Keratinocyte (primary cell): Measurements from ENCODE around the gene KMT2E. TPM values are rescaled to one million over a fixed set of nuclear protein-coding genes. Genes with fewer than 3 reads are reported as not detected.

ENCODE experiments used
- DNase-seq: peaks from one replicate; pipeline ENCODE4 v3.0.0-alpha.2; 2011; ENCODE audit warnings: low read depth, missing footprints, low spot score
- FAIRE-seq: peaks from 2 replicates; lab custom pipeline; 2011; peaks lifted over from hg19 to GRCh38; lab: Jason Lieb, UNC
- H2AFZ ChIP-seq: 2 replicates; pipeline ENCODE4 v1.6.0; 2012; ENCODE audit warnings: low read length, control low read depth, inconsistent platforms; ENCODE audit not compliant: control insufficient read depth
- H3K27ac ChIP-seq: 2 replicates; pipeline ENCODE4 v1.5.1; 2011; ENCODE audit warnings: low read length; ENCODE audit not compliant: control insufficient read depth, insufficient read depth
- H3K27me3 ChIP-seq: 3 replicates; pipeline ENCODE4 v1.6.0; 2011; ENCODE audit warnings: low read length; ENCODE audit not compliant: control insufficient read depth, insufficient read depth; ENCODE audit errors: extremely low read depth
- H3K36me3 ChIP-seq, 2 experiments: 2 replicates in 1 of 2; 3 replicates in 1 of 2; pipeline ENCODE4 v1.5.1; 2011; ENCODE audit warnings: low read length in 2 of 2, mild to moderate bottlenecking in 1 of 2; ENCODE audit not compliant: control insufficient read depth in 2 of 2, insufficient read depth in 2 of 2; ENCODE audit errors: extremely low read depth in 1 of 2
- H3K4me1 ChIP-seq: 3 replicates; pipeline ENCODE4 v1.5.1; 2011; ENCODE audit warnings: low read length; ENCODE audit not compliant: control insufficient read depth, insufficient read depth; ENCODE audit errors: extremely low read depth
- H3K4me2 ChIP-seq: 3 replicates; pipeline ENCODE4 v1.6.0; 2011; ENCODE audit warnings: low read depth, low read length; ENCODE audit not compliant: control insufficient read depth, insufficient read depth; ENCODE audit errors: extremely low read depth
- H3K4me3 ChIP-seq, 3 experiments: fragments of 200-600 bp in 1 of 3; sonication (generic) in 1 of 3; 2 replicates in 2 of 3; 3 replicates in 1 of 3; pipeline ENCODE4 v1.5.1; 2011 to 2016; ENCODE audit warnings: low read length in 3 of 3, mild to moderate bottlenecking in 3 of 3, control low read depth in 2 of 3, inconsistent platforms in 1 of 3, low read depth in 1 of 3, mixed read lengths in 1 of 3, mixed run types in 1 of 3, moderate library complexity in 1 of 3; ENCODE audit not compliant: control insufficient read depth in 2 of 3, insufficient read depth in 2 of 3; ENCODE audit errors: extremely low read depth in 1 of 3
- H3K79me2 ChIP-seq: 2 replicates; pipeline ENCODE4 v1.6.0; 2012; ENCODE audit warnings: low read length; ENCODE audit not compliant: control insufficient read depth, insufficient read depth
- H3K9ac ChIP-seq: 3 replicates; pipeline ENCODE4 v1.6.0; 2011; ENCODE audit warnings: low read length; ENCODE audit not compliant: control insufficient read depth, insufficient read depth; ENCODE audit errors: extremely low read depth
- H3K9me1 ChIP-seq: 3 replicates; pipeline ENCODE4 v1.6.0; 2011; ENCODE audit warnings: low read length; ENCODE audit not compliant: control insufficient read depth, insufficient read depth; ENCODE audit errors: extremely low read depth
- H3K9me3 ChIP-seq: 2 replicates; pipeline ENCODE4 v1.5.1; 2012; ENCODE audit warnings: low read depth, low read length; ENCODE audit not compliant: control insufficient read depth
- H4K20me1 ChIP-seq: 3 replicates; pipeline ENCODE4 v1.6.0; 2011; ENCODE audit warnings: low read length; ENCODE audit not compliant: control insufficient read depth, insufficient read depth; ENCODE audit errors: extremely low read depth
- CTCF ChIP-seq, 3 experiments: IDR thresholded peaks in 1 of 3; conservative IDR thresholded peaks in 1 of 3; optimal IDR thresholded peaks in 1 of 3; 2 replicates in 2 of 3; 3 replicates in 1 of 3; pipeline versions ENCODE3 to v1.5.1; 2011; ENCODE audit warnings: low read length in 3 of 3, mild to moderate bottlenecking in 3 of 3, moderate library complexity in 2 of 3, control low read depth in 1 of 3, inconsistent platforms in 1 of 3; ENCODE audit not compliant: insufficient read depth in 2 of 3; ENCODE audit errors: extremely low read depth in 1 of 3
- EZH2 ChIP-seq: IDR thresholded peaks from one replicate; pipeline ENCODE4 v1.6.1; 2012; ENCODE audit warnings: inconsistent platforms, mild to moderate bottlenecking, low read length, moderate library complexity
- dilution Hi-C: fragments of 300-500 bp; cut with MboI; formaldehyde crosslinking; loops from one replicate; pipeline ENCODE4 v1.7.0; 2020; ENCODE audit warnings: low sequenced_read_pairs; ENCODE audit not compliant: extremely low pct_ligation_motif_present
- polyA plus RNA-seq, 5 experiments: library from polyadenylated mRNA; depleted of rRNA in 3 of 5; stranded (reverse) in 3 of 5; stranded (forward) in 1 of 5; unstranded in 1 of 5; fragments of >200 nt; gene quantifications; 1 replicate in 1 of 5; 2 replicates in 3 of 5; 3 replicates in 1 of 5; pipeline versions ENCODE4 v1.2.1 to v1.2.3, GENCODE V29; 2011 to 2012; ENCODE audit warnings: missing spikeins in 2 of 5, low read depth in 1 of 5, low replicate concordance in 1 of 5

Gene KMT2E
- polyA plus RNA-seq, 1 donor (not counting 4 experiments of a cell fraction or from before 2014, with no cell fraction given): 12.9 TPM

- Histone ChIP-seq H4K20me1 (no peaks in the 10 kb centered on the region), H3K36me3 (peaks cover 6 to 11% of the 10 kb centered on the region in 2 experiments), H3K9ac (no peak overlapping the region), H3K4me1 (no peaks in the 10 kb centered on the region), H3K79me2 (peaks cover 2% of the 10 kb centered on the region), H3K27me3 (no peaks in the 10 kb centered on the region), H3K9me1 (no peaks in the 10 kb centered on the region), H3K4me2 (no peak overlapping the region), H3K9me3 (no peaks in the 10 kb centered on the region), H2AFZ (no peak overlapping the region), H3K27ac (no peak overlapping the region), H3K4me3 (no peak overlapping the region)
- FAIRE-seq (no peak), DNase-seq (no peak)
- dilution Hi-C loops: no loop called here
- TF ChIP-seq EZH2 (no peak), CTCF (optimal IDR thresholded peaks at IDR 0.05 in 1 of 3, IDR thresholded peaks at IDR 0.05 in 1 of 3, conservative IDR thresholded peaks at IDR 0.05 in 1 of 3; ENCODE audit: extremely low read depth in 1 of 3, insufficient read depth in 2 of 3, low read length in 3 of 3) (no peak)
These were observed 72.8 kb downstream of the KMT2E start for GRCh38 chr7:105086850-105087249.

- FAIRE-seq (no peak), DNase-seq (no peak)
- Histone ChIP-seq H3K79me2 (peaks cover 2% of the 10 kb centered on the region), H3K36me3 (peaks cover 5 to 11% of the 10 kb centered on the region in 2 experiments), H3K9me3 (no peaks in the 10 kb centered on the region), H3K9me1 (no peaks in the 10 kb centered on the region), H3K9ac (no peak overlapping the region), H3K27me3 (no peaks in the 10 kb centered on the region), H3K4me2 (no peak overlapping the region), H4K20me1 (no peaks in the 10 kb centered on the region), H3K27ac (no peak overlapping the region), H3K4me1 (no peaks in the 10 kb centered on the region), H2AFZ (no peak overlapping the region), H3K4me3 (no peak overlapping the region)
- dilution Hi-C loops: no loop called here
- no peak for TF ChIP-seq CTCF (optimal IDR thresholded peaks at IDR 0.05 in 1 of 3, IDR thresholded peaks at IDR 0.05 in 1 of 3, conservative IDR thresholded peaks at IDR 0.05 in 1 of 3; ENCODE audit: extremely low read depth in 1 of 3, insufficient read depth in 2 of 3, low read length in 3 of 3)
- no peak for TF ChIP-seq EZH2
These were observed 74.0 kb downstream of the KMT2E start for GRCh38 chr7:105087981-105088380.
